IMR-90 (cell line): ENCODE results near the gene CHST14. TPM values are rescaled to one million over a fixed set of nuclear protein-coding genes. Genes with fewer than 3 reads are reported as not detected.

Experiments used
- CTCF ChIP-seq: conservative IDR thresholded peaks from 2 replicates; pipeline ENCODE4 v1.5.1; 2012; ENCODE audit warnings: mild to moderate bottlenecking, low read depth, low read length, improper control_type of control experiment
- polyA plus RNA-seq, 3 experiments: library from polyadenylated mRNA; depleted of rRNA; stranded (reverse); fragments of >200 nt; gene quantifications; 2 replicates each; pipeline ENCODE4 v1.2.3, GENCODE V29; 2012; ENCODE audit warnings: low replicate concordance in 1 of 3
- total RNA-seq: library from RNA; depleted of rRNA; stranded (reverse); fragments of >200 nt; gene quantifications from 2 replicates; pipeline ENCODE4 v1.2.3, GENCODE V29; 2012

The CHST14 gene
- total and polyA plus RNA-seq, 2 of the 4 experiments (the other 2 are of a cell fraction) = 3.8 to 19.5 TPM

GRCh38 chr15:40436892-40437751, 33.7 kb upstream of the CHST14 start (continued):
- TF ChIP-seq CTCF = no peak
